Left cardiac atrium (tissue), 4 donors: Measurements from ENCODE around the gene SLC7A11. TPM values are rescaled to one million over a fixed set of nuclear protein-coding genes. Genes with fewer than 3 reads are reported as not detected.

Experiments
- ATAC-seq, 2 donors: fragments of 200-7000 bp; cut with Tn5 transposase; one replicate each; pipeline ENCODE4 v1.9.1; 2020; ENCODE audit warnings: mild to moderate bottlenecking in 2 of 2, moderate library complexity in 2 of 2
- DNase-seq: peaks from one replicate; pipeline ENCODE4 v3.0.0-alpha.2; 2020
- intact Hi-C, 2 donors: fragments of 100-400 bp; cut with DNase I; formaldehyde crosslinking; loops; one replicate each; pipeline versions ENCODE4 v1.14.1 to v1.15.1; 2022 to 2023
- total RNA-seq, 2 donors: library from RNA; stranded (reverse); fragmentation: NEBNext Ultra II Directional; extraction: Animal tissue kit (Norgen Biotek cat#: 25700); gene quantifications; one replicate each; pipeline ENCODE4 v1.2.1, GENCODE V29; 2021
- donor health status: DM: no; HTN: yes; CAD: no.
- donor health status: DM: no; HTN: yes; CAD: no; lungs with severe emphysema.
- donor health status: DM: yes; HTN: yes; CAD: no.
- donor health status: Dilated cardiomyopathy.

The SLC7A11 gene
- total RNA-seq, 2 donors from 2014 or later: 3.3 to 4.7 TPM

GRCh38 chr4:138185859-138186645, 56.1 kb downstream of the SLC7A11 start:
- ATAC-seq: peak; percentile 61 to 67
- intact Hi-C loops: loop anchor here in 1 of 2 donors (10.0 kb wide), 1 partner anchor 729 kb away; no protein-coding TSS in a partner anchor
- no peak for DNase-seq

GRCh38 chr4:138184886-138185285, 57.3 kb downstream of the SLC7A11 start:
- ATAC-seq (no peak), DNase-seq (no peak)
- intact Hi-C loops: loop anchor here in 1 of 2 donors (5.0 to 10.0 kb wide), 5 partner anchors 93 to 730 kb away; no protein-coding TSS in a partner anchor

- ATAC-seq: peak; percentile 49 to 53
- intact Hi-C loops: loop anchor here in 1 of 2 donors (5.0 to 10.0 kb wide), 5 partner anchors 91 to 732 kb away; no protein-coding TSS in a partner anchor
- DNase-seq: no peak
Measured at GRCh38 chr4:138182838-138183426, 59.2 kb downstream of the SLC7A11 start.

- peak; percentile 45 for DNase-seq
- peak; percentile 63 to 85 for ATAC-seq
- intact Hi-C loops: loop anchor here in 1 of 2 donors (5.0 to 10.0 kb wide), 5 partner anchors 89 to 734 kb away; no protein-coding TSS in a partner anchor
Measured at GRCh38 chr4:138181287-138181686, 60.9 kb downstream of the SLC7A11 start.

GRCh38 chr4:138178566-138178965, 63.6 kb downstream of the SLC7A11 start:
- intact Hi-C loops: loop anchor here in 1 of 2 donors (10.0 kb wide), 1 partner anchor 144 kb away; no protein-coding TSS in a partner anchor

GRCh38 chr4:138177278-138177968, 64.7 kb downstream of the SLC7A11 start:
- ATAC-seq (no peak), DNase-seq (no peak)
- intact Hi-C loops: loop anchor here in 1 of 2 donors (10.0 kb wide), 1 partner anchor 143 kb away; no protein-coding TSS in a partner anchor

More at GRCh38 chr4:138178566-138178965, 63.6 kb downstream of the SLC7A11 start:
- DNase-seq: no peak
- ATAC-seq: no peak

- intact Hi-C loops: loop anchor here in 1 of 2 donors (10.0 kb wide), 1 partner anchor 140 kb away; no protein-coding TSS in a partner anchor
- DNase-seq: peak; percentile 26
- peak; percentile 61 to 73 for ATAC-seq
Measured at GRCh38 chr4:138174981-138175794, 67.0 kb downstream of the SLC7A11 start.

- intact Hi-C loops: no loop called here
- DNase-seq (no peak), ATAC-seq (no peak)
Measured at GRCh38 chr4:138164208-138164607, 77.9 kb downstream of the SLC7A11 start.

GRCh38 chr4:138163171-138163570, 79.0 kb downstream of the SLC7A11 start:
- ATAC-seq: no peak
- intact Hi-C loops: no loop called here
- no peak for DNase-seq

GRCh38 chr4:138162259-138162658, 79.9 kb downstream of the SLC7A11 start:
- DNase-seq (no peak), ATAC-seq (no peak)
- intact Hi-C loops: no loop called here

GRCh38 chr4:138161351-138161750, 80.8 kb downstream of the SLC7A11 start:
- ATAC-seq (no peak), DNase-seq (no peak)
- intact Hi-C loops: no loop called here

GRCh38 chr4:138158746-138159297, 83.3 kb downstream of the SLC7A11 start:
- intact Hi-C loops: no loop called here
- ATAC-seq: no peak

GRCh38 chr4:138140879-138141278, 101.3 kb downstream of the SLC7A11 start:
- ATAC-seq (no peak), DNase-seq (no peak)

More at GRCh38 chr4:138158746-138159297, 83.3 kb downstream of the SLC7A11 start:
- DNase-seq: no peak

GRCh38 chr4:138138774-138139173, 103.4 kb downstream of the SLC7A11 start:
- DNase-seq (no peak), ATAC-seq (no peak)
- intact Hi-C loops: no loop called here

More at GRCh38 chr4:138140879-138141278, 101.3 kb downstream of the SLC7A11 start:
- intact Hi-C loops: no loop called here

- no peak for ATAC-seq
- intact Hi-C loops: no loop called here
- DNase-seq: no peak
Measured at GRCh38 chr4:138135610-138136009, 106.5 kb downstream of the SLC7A11 start.

- ATAC-seq (no peak), DNase-seq (no peak)
- intact Hi-C loops: no loop called here
Measured at GRCh38 chr4:138118270-138118669, 123.9 kb downstream of the SLC7A11 start.

- DNase-seq (no peak), ATAC-seq (no peak)
- intact Hi-C loops: no loop called here
Measured at GRCh38 chr4:138115053-138115452, 127.1 kb downstream of the SLC7A11 start.

GRCh38 chr4:138114434-138114833, 127.7 kb downstream of the SLC7A11 start:
- no peak for ATAC-seq
- no peak for DNase-seq
- intact Hi-C loops: no loop called here
